Islet of Langerhans (tissue), 1 donor: ENCODE data around the gene POU2AF2.

Source experiments
- FAIRE-seq: peaks from one replicate; lab custom pipeline; 2011; peaks lifted over from hg19 to GRCh38; lab: Jason Lieb, UNC

Gene POU2AF2

DNA sequence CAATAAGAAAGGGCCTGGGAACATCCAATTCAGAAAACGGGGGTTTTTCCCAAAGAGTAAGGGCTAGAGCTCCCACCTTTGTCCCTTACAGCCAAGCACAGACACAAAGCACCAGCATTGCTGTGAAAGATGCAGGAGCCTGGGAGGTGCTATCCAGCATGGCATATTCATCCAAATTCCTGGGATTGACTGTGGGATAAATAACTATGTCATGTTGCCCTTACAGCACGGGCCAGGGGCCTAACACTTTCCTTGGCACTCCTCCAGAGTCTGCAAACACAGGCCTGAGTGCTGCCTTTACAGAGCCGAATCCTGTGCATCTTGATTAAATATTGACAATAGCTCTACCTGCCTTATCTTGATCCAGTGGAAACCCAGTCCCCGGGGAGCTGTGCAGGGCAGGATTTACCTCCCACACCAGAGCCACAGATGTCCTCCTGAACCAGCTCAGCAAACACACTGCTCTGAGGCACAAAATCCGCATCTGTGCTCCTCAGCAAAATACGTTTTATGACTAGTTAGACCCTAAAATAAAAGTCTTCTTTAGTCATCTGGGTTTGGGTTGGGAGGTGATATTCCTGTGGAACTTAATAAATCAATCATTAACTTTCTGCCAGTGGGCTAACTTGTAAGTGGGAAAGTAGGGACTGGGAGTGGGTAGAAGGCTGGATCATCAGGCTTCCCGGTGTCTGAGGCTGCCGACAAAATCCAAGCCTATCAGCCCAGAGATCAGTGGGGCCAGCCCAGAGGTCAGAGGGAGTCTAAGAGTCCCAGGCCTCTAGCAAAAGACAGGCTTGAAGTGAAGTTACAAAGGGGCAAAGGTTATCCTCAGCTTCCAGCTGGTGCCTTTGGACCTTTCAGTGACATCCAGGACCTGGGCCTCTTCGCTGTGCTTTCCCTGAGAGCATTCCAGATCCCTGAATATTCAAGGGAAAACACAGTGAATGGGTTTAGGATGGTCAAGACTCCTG, 89.3 kb downstream of the POU2AF2 start:
- FAIRE-seq, result peak; percentile 92

- FAIRE-seq, result no peak
These were observed 90.0 kb downstream of the POU2AF2 start for GRCh38 chr11:111335549-111335948.
